Coronary artery (tissue), 2 donors: ENCODE results near the gene SLC37A2.

Source experiments
- DNase-seq: peaks from one replicate; pipeline ENCODE4 v3.0.0-alpha.2; 2017; ENCODE audit warnings: low spot score
- H3K27ac ChIP-seq, 2 donors: fragments of 200-600 bp; sonication (generic); one replicate each; pipeline ENCODE4 v1.5.1; 2016 to 2019
- H3K4me3 ChIP-seq: fragments of 200-600 bp; sonication (generic); 2 replicates; pipeline ENCODE4 v1.5.1; 2016; ENCODE audit warnings: mild to moderate bottlenecking, moderate library complexity
- TF ChIP-seq, protein P1 (sequence below): fragments of 200-600 bp; sonication (generic); IDR thresholded peaks from one replicate; pipeline ENCODE4 v1.5.1; 2019; ENCODE audit warnings: antibody characterized with exemption

Gene SLC37A2

DNA sequence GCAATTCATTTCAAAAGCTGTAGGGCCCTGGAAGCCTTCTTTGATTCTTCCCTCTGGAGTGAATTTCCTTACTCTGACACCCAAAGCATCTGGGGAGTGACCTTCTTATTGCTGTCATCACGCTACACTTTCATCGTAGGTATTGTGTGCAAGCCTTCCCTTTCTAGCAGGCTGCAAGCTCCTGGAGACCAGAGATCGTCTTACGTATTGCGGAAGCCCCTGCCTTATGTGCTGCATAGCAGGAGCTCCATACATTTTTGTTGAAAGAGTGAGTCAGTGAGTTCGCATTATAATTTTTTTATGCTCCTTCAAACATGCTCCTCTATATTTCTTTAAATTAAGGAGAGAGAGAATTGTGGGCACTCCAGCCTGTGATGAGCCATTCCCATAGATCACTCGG is 69.5 kb downstream of the SLC37A2 start:
- no peak for DNase-seq
- H3K27ac ChIP-seq = no peak overlapping the region
- TF ChIP-seq, protein P1, sequence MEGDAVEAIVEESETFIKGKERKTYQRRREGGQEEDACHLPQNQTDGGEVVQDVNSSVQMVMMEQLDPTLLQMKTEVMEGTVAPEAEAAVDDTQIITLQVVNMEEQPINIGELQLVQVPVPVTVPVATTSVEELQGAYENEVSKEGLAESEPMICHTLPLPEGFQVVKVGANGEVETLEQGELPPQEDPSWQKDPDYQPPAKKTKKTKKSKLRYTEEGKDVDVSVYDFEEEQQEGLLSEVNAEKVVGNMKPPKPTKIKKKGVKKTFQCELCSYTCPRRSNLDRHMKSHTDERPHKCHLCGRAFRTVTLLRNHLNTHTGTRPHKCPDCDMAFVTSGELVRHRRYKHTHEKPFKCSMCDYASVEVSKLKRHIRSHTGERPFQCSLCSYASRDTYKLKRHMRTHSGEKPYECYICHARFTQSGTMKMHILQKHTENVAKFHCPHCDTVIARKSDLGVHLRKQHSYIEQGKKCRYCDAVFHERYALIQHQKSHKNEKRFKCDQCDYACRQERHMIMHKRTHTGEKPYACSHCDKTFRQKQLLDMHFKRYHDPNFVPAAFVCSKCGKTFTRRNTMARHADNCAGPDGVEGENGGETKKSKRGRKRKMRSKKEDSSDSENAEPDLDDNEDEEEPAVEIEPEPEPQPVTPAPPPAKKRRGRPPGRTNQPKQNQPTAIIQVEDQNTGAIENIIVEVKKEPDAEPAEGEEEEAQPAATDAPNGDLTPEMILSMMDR = no peak
- no peak overlapping the region for H3K4me3 ChIP-seq

- DNase-seq = no peak
- TF ChIP-seq, protein P1 = no peak
- Histone ChIP-seq H3K4me3 (no peak overlapping the region), H3K27ac (no peak overlapping the region)
Observed at GRCh38 chr11:125136001-125136400, 72.9 kb downstream of the SLC37A2 start.

GRCh38 chr11:125138966-125139365 is 75.9 kb downstream of the SLC37A2 start:
- Histone ChIP-seq H3K4me3 (no peak overlapping the region), H3K27ac (no peak overlapping the region)
- TF ChIP-seq, protein P1 = no peak
- no peak for DNase-seq

DNA sequence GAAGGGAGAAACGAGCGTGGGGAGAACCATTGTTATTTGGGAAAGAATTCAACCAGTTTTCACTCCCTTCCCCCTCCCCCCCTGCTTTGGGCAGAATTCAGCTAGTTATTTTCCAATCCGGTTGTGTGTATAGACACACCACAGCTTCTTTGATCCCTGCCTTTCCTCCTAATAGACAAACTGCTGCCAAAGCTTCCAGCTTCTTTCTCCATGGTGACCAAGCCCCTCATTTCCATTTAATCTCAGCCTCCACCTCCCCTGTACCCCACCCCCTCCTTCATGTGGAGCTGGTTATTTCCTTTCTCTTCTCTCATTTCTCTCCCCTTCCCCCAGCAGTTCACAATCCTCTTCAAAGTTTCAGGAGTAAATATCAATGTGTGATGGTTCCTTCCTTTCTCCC is 76.7 kb downstream of the SLC37A2 start:
- DNase-seq = no peak
- TF ChIP-seq, protein P1 = no peak
- no peak overlapping the region for H3K27ac ChIP-seq

More for the DNA sequence above, 76.7 kb downstream of the SLC37A2 start:
- no peak overlapping the region for H3K4me3 ChIP-seq
